ENCODE measurements around the gene FBXL17.

Gene FBXL17

GRCh38 chr5:107941036-107941435 lies 440.9 kb downstream of the FBXL17 start:
- no peak for DNase-seq

DNA sequence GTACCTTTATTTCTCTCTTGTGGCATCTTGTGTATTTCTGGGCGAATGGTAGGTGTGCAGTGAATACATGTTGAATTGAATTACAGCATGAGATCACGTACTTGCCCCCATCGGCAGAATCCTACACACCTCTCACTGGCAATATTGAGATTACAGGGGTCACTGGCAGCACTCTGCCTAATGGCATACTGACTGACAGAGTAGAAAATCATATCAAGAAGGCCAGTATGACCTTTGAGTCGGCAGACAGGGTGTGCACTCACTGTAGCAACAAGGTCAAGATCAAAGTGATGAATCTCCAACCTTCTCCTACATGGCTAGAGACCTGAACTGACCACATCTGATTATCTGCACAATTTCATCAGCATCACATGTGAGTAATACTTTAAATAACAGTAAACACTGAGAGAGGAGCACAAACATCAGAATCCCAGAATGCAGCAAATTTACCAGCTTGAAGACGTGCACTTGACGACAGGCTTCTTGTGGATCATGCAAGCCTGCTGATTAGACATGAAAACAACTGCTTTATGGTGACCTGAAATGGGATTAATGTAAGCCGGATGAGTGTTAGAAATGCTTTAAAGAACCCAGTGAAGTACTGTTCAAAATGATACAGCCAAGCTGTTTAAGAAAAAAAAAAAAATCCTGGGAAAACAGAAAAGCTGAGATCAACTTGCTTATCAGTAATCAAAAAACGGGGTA lies 444.1 kb downstream of the FBXL17 start:
- DNase-seq = no peak

DNA sequence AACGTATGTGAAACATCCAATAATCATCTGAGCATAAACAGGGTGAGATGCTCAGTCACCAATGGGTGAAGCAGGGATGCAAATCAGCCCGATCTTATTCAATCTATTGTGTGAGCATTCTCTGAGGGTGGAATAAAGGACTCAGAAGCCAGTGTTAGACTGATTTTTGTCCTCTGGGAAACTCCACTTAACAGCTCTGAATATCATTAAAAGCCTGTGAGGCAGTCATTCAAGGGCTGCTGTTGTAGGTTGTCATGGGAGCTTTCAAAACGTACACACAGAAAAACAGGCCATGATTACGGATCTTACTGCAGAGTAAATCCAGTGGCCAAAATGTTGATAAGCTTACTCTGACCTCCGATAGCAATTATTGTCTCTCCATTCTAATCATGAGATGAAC lies 444.7 kb downstream of the FBXL17 start:
- DNase-seq = no peak

GRCh38 chr5:107936515-107936914 lies 445.4 kb downstream of the FBXL17 start:
- no peak for DNase-seq

- DNase-seq = no peak
Observed at GRCh38 chr5:107935645-107936044, 446.3 kb downstream of the FBXL17 start.

DNA sequence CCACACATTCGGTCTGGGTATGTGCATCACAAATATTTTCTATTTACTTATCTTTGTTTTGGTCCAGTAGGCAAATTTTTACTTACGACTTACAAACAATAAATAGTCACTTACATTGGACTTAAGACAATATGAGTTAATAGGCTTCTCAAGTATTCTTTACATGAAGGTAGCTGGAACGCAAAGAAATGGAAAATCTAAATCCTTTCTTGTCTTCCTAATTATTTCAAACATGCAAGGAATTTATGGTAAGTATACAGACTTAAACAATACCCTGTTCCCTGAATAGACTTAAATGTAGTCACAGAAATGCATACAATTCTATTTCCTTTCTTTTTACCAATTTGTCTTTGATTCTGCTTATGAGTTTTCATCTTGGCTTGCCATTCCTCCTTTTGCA lies 448.6 kb downstream of the FBXL17 start:
- no peak for DNase-seq

- no peak for DNase-seq
Observed at GRCh38 chr5:107930891-107931290, 451.0 kb downstream of the FBXL17 start.

DNA sequence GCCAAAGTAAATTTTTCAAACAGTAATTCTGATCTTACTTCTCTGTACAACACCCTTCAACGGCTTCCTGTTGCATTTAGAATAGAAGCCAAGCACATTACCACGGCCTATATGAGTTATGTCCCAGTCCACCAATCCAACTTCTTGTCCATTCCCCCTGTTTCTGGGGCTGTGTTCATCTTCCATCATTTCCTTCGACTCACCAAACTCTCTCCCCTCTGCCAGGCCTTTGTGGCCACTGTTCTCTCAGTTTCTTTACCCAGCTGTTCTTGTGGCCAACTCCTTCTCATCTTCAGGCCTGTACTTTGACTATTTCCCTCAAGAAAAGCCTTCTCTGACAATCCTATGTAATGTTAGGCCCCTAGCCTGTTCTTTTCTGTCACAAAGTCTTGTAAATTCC lies 451.8 kb downstream of the FBXL17 start:
- DNase-seq = no peak

DNA sequence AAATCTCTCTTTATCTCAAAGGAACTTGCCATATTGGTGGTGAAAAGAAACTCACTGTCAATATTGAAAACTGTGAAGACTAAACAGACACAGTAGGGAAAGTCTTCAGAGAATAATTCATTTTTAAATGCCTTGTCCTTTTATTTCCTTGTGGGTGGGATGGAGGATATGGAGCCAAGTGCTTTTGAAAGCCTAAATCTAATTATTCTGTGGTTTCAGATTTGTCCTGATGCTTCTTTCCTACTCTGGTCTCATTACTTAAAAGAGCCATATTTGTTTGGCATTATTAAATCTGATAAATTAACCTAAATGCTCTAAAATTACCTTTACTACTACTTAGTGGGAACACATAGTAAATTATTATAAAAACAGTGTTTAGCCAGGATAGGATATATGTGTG lies 452.8 kb downstream of the FBXL17 start:
- DNase-seq = no peak

- DNase-seq = no peak
Observed at GRCh38 chr5:107926121-107926520, 455.8 kb downstream of the FBXL17 start.

DNA sequence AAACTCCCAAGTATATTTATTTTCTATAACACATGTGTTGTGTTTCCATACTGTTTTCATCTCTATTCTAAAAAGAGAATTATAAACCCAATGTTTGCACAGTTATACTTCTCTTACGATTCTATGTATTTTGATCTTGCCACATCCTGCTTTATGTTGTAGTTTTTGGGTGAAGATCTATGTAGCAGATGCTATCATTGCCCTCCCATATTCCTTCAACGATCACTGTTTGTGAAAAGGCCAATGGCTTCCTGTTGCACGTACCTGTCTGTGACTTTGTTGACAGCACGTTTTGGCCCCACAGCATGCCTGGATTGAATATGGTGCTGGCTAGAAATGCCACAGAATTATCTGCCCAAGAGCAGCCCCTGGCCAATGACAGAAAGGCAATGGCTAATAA lies 456.7 kb downstream of the FBXL17 start:
- DNase-seq = no peak

GRCh38 chr5:107919969-107920368 lies 461.9 kb downstream of the FBXL17 start:
- no peak for DNase-seq

DNA sequence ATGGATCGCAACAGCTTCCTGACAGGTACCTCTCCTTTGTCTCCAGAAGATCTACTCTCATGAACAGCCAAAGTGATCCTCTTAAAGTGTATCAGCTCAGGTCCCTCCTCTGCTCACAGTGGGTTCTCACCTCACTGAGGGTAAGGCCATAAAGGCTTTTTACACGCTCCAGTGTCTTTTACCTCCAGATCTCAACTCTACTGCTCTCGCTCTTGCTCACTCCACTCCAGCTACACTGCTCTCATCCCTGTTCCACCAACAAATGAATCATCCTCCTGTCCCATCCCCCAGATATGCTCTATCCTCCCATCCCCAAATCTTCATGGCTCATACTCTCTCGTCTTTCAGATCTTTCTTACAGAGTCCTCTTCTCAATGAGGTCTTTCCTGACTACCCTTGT lies 462.5 kb downstream of the FBXL17 start:
- no peak for DNase-seq

GRCh38 chr5:107917983-107918382 lies 463.9 kb downstream of the FBXL17 start:
- DNase-seq = no peak

DNA sequence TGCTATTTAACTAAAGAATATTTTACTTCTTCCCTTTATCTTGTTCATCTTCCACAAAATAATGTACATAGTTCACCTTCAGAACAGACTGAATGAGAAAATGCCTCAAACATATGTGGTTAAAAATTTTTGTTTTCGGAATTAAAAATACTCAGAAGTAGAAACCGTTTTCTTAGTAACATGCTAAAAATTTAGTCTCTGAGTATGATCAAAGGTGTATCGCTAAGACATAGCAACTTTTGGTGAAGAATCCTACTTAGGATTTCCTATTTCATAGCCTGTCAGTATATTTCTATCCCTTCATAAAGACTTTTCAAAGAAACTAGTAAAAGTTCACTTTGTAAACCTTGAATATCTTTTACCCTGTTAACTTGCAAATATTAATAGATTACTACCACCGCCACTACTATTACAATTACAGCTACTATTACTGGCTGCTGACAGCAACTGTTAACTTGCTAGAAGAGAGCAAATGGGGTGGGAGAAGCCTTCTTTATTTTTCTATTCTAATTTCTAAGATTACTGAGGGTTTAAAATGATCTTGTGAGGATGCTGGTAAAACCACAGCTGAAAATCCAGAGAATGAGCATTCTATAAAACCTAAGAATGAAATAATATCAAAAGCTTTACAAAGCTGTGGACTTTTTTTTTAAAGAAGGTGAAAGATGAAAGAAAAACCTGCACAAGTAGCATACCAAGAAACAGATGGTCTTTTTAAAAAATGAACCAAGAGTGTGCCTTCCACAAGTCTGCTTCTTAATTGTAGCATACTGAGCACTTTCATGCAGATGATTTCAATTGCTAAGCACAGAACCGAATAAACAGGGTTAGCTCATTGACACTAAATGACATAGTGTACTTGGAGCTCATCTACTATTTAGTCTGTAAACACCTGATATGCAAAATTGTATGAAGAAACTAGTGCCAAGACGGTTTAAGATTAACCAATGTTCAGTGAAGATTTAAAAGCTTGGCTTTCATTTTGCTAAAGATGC lies 464.9 kb downstream of the FBXL17 start:
- DNase-seq = no peak

- DNase-seq = no peak
Observed at GRCh38 chr5:107915176-107915812, 466.6 kb downstream of the FBXL17 start.

DNA sequence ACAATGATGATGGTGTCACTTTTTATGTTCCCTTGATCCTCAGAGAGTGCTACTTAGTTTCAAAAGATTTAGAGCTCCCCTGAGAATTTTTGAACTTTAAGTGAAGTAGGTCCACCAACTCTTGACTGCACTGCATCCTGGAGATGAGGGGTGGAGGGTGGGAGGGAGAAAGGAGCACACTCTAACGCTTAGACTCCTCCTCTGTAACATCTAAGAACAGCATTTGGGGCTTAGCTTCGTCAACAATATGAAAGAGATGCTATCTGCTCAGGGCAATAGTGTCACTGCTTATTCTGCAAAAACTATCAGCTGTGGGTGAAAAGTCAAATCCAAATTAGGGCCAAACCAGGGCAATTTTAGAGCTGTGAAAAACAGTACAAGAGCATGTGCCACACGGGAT lies 468.4 kb downstream of the FBXL17 start:
- DNase-seq = no peak

- no peak for DNase-seq
Observed at GRCh38 chr5:107900721-107901120, 481.2 kb downstream of the FBXL17 start.

DNA sequence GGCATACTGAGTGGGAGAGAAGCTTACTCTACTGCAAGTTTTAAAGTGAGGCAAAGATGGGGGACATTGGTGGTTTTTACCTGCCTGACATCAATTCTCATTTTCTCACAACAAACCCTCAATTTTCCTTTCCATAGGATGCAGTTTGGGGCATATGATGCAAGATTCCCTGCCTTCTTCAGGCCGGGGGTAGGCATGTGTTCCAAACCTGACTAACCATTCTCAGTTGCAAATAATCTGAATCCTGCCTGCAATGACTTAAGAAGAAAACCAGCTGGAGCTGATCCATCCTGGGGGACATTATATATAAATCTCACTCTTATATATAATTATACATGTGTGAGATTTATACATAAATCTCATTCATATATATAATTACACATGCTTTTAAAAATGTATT lies 487.5 kb downstream of the FBXL17 start:
- no peak for DNase-seq

DNA sequence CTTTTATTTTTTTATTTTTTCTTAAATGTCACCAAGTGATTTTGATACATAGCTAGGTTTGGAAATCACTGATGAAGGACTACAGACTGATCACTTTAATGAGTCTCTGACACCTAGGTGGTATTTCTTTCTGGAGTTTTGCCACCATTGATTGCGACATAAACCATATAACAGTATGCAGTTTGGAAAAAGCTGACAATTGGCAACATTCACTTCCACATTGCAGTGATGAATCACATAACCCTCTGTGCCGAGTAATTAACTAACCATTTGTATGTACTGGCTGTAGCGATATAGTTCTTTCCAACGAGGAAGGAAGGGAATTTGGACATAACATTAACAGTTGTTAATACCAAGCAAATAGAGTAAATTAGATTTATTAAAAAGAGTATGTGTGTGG lies 488.3 kb downstream of the FBXL17 start:
- no peak for DNase-seq

GRCh38 chr5:107889387-107889786 lies 492.5 kb downstream of the FBXL17 start:
- DNase-seq = no peak

DNA sequence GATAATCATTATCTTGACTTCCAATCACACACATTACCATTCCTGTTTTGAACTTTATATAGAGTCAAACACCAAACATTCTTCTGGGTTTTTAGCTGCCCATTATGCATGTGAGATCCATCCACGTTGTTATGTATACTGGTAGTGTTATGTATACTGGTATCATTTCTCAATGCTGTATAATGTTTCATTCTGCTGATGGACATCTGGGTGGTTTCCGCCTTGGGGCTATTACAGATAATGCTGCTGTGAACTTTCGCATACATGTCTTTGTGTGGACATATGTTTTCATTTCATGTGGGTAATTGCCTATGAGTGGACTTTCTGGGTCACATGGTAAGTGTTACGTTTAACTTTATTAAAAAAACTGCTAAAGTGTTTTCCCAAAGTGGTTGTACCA lies 493.4 kb downstream of the FBXL17 start:
- no peak for DNase-seq

- no peak for DNase-seq
Observed at GRCh38 chr5:107887166-107887943, 494.5 kb downstream of the FBXL17 start.
